Keratinocyte (primary cell): ENCODE data around the gene NFYC. TPM values are rescaled to one million over a fixed set of nuclear protein-coding genes. Genes with fewer than 3 reads are reported as not detected.

Experiments used
- DNase-seq: peaks from one replicate; pipeline ENCODE4 v3.0.0-alpha.2; 2011; ENCODE audit warnings: low read depth, missing footprints, low spot score
- FAIRE-seq: peaks from 2 replicates; lab custom pipeline; 2011; peaks lifted over from hg19 to GRCh38; lab: Jason Lieb, UNC
- H2AFZ ChIP-seq: 2 replicates; pipeline ENCODE4 v1.6.0; 2012; ENCODE audit warnings: low read length, control low read depth, inconsistent platforms; ENCODE audit not compliant: control insufficient read depth
- H3K27ac ChIP-seq: 2 replicates; pipeline ENCODE4 v1.5.1; 2011; ENCODE audit warnings: low read length; ENCODE audit not compliant: control insufficient read depth, insufficient read depth
- H3K27me3 ChIP-seq: 3 replicates; pipeline ENCODE4 v1.6.0; 2011; ENCODE audit warnings: low read length; ENCODE audit not compliant: control insufficient read depth, insufficient read depth; ENCODE audit errors: extremely low read depth
- H3K36me3 ChIP-seq, 2 experiments: 2 replicates in 1 of 2; 3 replicates in 1 of 2; pipeline ENCODE4 v1.5.1; 2011; ENCODE audit warnings: low read length in 2 of 2, mild to moderate bottlenecking in 1 of 2; ENCODE audit not compliant: control insufficient read depth in 2 of 2, insufficient read depth in 2 of 2; ENCODE audit errors: extremely low read depth in 1 of 2
- H3K4me1 ChIP-seq: 3 replicates; pipeline ENCODE4 v1.5.1; 2011; ENCODE audit warnings: low read length; ENCODE audit not compliant: control insufficient read depth, insufficient read depth; ENCODE audit errors: extremely low read depth
- H3K4me2 ChIP-seq: 3 replicates; pipeline ENCODE4 v1.6.0; 2011; ENCODE audit warnings: low read depth, low read length; ENCODE audit not compliant: control insufficient read depth, insufficient read depth; ENCODE audit errors: extremely low read depth
- H3K4me3 ChIP-seq, 3 experiments: fragments of 200-600 bp in 1 of 3; sonication (generic) in 1 of 3; 2 replicates in 2 of 3; 3 replicates in 1 of 3; pipeline ENCODE4 v1.5.1; 2011 to 2016; ENCODE audit warnings: low read length in 3 of 3, mild to moderate bottlenecking in 3 of 3, control low read depth in 2 of 3, inconsistent platforms in 1 of 3, low read depth in 1 of 3, mixed read lengths in 1 of 3, mixed run types in 1 of 3, moderate library complexity in 1 of 3; ENCODE audit not compliant: control insufficient read depth in 2 of 3, insufficient read depth in 2 of 3; ENCODE audit errors: extremely low read depth in 1 of 3
- H3K79me2 ChIP-seq: 2 replicates; pipeline ENCODE4 v1.6.0; 2012; ENCODE audit warnings: low read length; ENCODE audit not compliant: control insufficient read depth, insufficient read depth
- H3K9ac ChIP-seq: 3 replicates; pipeline ENCODE4 v1.6.0; 2011; ENCODE audit warnings: low read length; ENCODE audit not compliant: control insufficient read depth, insufficient read depth; ENCODE audit errors: extremely low read depth
- H3K9me1 ChIP-seq: 3 replicates; pipeline ENCODE4 v1.6.0; 2011; ENCODE audit warnings: low read length; ENCODE audit not compliant: control insufficient read depth, insufficient read depth; ENCODE audit errors: extremely low read depth
- H3K9me3 ChIP-seq: 2 replicates; pipeline ENCODE4 v1.5.1; 2012; ENCODE audit warnings: low read depth, low read length; ENCODE audit not compliant: control insufficient read depth
- H4K20me1 ChIP-seq: 3 replicates; pipeline ENCODE4 v1.6.0; 2011; ENCODE audit warnings: low read length; ENCODE audit not compliant: control insufficient read depth, insufficient read depth; ENCODE audit errors: extremely low read depth
- EZH2 ChIP-seq: IDR thresholded peaks from one replicate; pipeline ENCODE4 v1.6.1; 2012; ENCODE audit warnings: inconsistent platforms, mild to moderate bottlenecking, low read length, moderate library complexity
- dilution Hi-C: fragments of 300-500 bp; cut with MboI; formaldehyde crosslinking; loops from one replicate; pipeline ENCODE4 v1.7.0; 2020; ENCODE audit warnings: low sequenced_read_pairs; ENCODE audit not compliant: extremely low pct_ligation_motif_present
- polyA plus RNA-seq, 5 experiments: library from polyadenylated mRNA; depleted of rRNA in 3 of 5; stranded (reverse) in 3 of 5; stranded (forward) in 1 of 5; unstranded in 1 of 5; fragments of >200 nt; gene quantifications; 1 replicate in 1 of 5; 2 replicates in 3 of 5; 3 replicates in 1 of 5; pipeline versions ENCODE4 v1.2.1 to v1.2.3, GENCODE V29; 2011 to 2012; ENCODE audit warnings: missing spikeins in 2 of 5, low read depth in 1 of 5, low replicate concordance in 1 of 5
- TF ChIP-seq, protein P1 (sequence below), 3 experiments: IDR thresholded peaks in 1 of 3; conservative IDR thresholded peaks in 1 of 3; optimal IDR thresholded peaks in 1 of 3; 2 replicates in 2 of 3; 3 replicates in 1 of 3; pipeline versions ENCODE3 to v1.5.1; 2011; ENCODE audit warnings: low read length in 3 of 3, mild to moderate bottlenecking in 3 of 3, moderate library complexity in 2 of 3, control low read depth in 1 of 3, inconsistent platforms in 1 of 3; ENCODE audit not compliant: insufficient read depth in 2 of 3; ENCODE audit errors: extremely low read depth in 1 of 3

Gene NFYC
- polyA plus RNA-seq, 1 donor (not counting 4 experiments of a cell fraction or from before 2014, with no cell fraction given): 32.4 TPM

- dilution Hi-C loops: no loop called here
- Histone ChIP-seq H3K4me1 (no peaks in the 10 kb centered on the region), H3K9me3 (no peaks in the 10 kb centered on the region), H3K79me2 (no peaks in the 10 kb centered on the region), H3K4me3 (no peak overlapping the region), H4K20me1 (no peaks in the 10 kb centered on the region), H3K27ac (no peak overlapping the region), H3K9me1 (no peaks in the 10 kb centered on the region), H3K36me3 (no peaks in the 10 kb centered on the region), H2AFZ (no peak overlapping the region), H3K4me2 (no peak overlapping the region), H3K27me3 (peaks cover 23% of the 10 kb centered on the region), H3K9ac (no peak overlapping the region)
- no peak for DNase-seq
- FAIRE-seq: no peak
- TF ChIP-seq, protein P1, sequence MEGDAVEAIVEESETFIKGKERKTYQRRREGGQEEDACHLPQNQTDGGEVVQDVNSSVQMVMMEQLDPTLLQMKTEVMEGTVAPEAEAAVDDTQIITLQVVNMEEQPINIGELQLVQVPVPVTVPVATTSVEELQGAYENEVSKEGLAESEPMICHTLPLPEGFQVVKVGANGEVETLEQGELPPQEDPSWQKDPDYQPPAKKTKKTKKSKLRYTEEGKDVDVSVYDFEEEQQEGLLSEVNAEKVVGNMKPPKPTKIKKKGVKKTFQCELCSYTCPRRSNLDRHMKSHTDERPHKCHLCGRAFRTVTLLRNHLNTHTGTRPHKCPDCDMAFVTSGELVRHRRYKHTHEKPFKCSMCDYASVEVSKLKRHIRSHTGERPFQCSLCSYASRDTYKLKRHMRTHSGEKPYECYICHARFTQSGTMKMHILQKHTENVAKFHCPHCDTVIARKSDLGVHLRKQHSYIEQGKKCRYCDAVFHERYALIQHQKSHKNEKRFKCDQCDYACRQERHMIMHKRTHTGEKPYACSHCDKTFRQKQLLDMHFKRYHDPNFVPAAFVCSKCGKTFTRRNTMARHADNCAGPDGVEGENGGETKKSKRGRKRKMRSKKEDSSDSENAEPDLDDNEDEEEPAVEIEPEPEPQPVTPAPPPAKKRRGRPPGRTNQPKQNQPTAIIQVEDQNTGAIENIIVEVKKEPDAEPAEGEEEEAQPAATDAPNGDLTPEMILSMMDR (optimal IDR thresholded peaks at IDR 0.05 in 1 of 3, IDR thresholded peaks at IDR 0.05 in 1 of 3, conservative IDR thresholded peaks at IDR 0.05 in 1 of 3; ENCODE audit: extremely low read depth in 1 of 3, insufficient read depth in 2 of 3, low read length in 3 of 3): no peak
- no peak for TF ChIP-seq EZH2
Measured at GRCh38 chr1:40808002-40808401, 116.5 kb downstream of the NFYC start.

DNA sequence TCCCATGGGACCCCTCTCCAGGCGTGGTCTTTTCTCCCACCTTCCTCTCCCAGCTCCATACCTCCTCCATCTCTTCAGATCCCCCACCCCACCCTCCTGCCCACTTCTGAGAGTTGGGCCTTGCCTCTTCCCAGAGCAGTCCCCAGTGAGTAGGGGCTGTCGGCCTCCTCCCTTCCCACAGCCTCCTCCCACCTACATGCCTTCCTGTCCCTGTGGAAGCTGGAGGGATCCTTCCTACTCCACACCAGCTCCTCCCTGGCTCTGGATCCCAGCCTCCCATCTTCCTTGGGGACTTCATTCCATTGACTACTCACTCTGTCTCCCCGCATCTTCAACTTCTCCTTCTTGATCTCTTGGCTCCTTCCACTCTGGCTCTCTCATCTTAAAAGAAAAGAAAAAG, 116.9 kb downstream of the NFYC start:
- DNase-seq (no peak), FAIRE-seq (no peak)
- Histone ChIP-seq H3K27ac (no peak overlapping the region), H3K9me3 (no peaks in the 10 kb centered on the region), H3K4me2 (no peak overlapping the region), H2AFZ (no peak overlapping the region), H3K4me1 (no peaks in the 10 kb centered on the region), H3K9me1 (no peaks in the 10 kb centered on the region), H3K36me3 (no peaks in the 10 kb centered on the region), H3K4me3 (no peak overlapping the region), H3K9ac (no peak overlapping the region), H4K20me1 (no peaks in the 10 kb centered on the region), H3K79me2 (no peaks in the 10 kb centered on the region), H3K27me3 (peaks cover 26% of the 10 kb centered on the region)
- dilution Hi-C loops: no loop called here
- no peak for TF ChIP-seq EZH2
- TF ChIP-seq, protein P1 (optimal IDR thresholded peaks at IDR 0.05 in 1 of 3, IDR thresholded peaks at IDR 0.05 in 1 of 3, conservative IDR thresholded peaks at IDR 0.05 in 1 of 3; ENCODE audit: extremely low read depth in 1 of 3, insufficient read depth in 2 of 3, low read length in 3 of 3): no peak
